A204.1 (cell line): ENCODE results near the gene CYP4F2.
"Not testable (repeated sequence)": the region's sequence is repeated elsewhere in the genome, so short reads cannot be mapped to it uniquely, and the experiment has no call there.

Experiments
- FAIRE-seq: peaks from 2 replicates; lab custom pipeline; 2012; peaks lifted over from hg19 to GRCh38; lab: Jason Lieb, UNC

CYP4F2 gene

DNA sequence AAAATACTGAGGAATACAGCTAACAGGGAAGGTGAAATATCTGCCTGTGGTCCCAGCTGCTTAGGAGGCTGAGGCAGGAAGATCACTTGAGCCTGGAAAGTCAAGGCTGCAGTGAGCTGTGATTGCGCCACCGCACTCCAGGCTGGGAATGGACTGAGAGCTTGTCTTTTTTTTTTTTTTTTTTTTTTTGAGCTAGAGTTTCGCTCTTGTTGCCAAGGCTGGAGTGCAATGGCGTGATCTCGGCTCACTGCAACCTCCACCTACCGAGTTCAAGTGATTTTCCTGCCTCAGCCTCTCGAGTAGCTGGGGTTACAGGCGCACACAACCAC, 54.0 kb downstream of the CYP4F2 start:
- FAIRE-seq: not testable (repeated sequence)

GRCh38 chr19:15843203-15843893, 54.5 kb downstream of the CYP4F2 start:
- FAIRE-seq: no peak

- FAIRE-seq: no peak
These were observed 55.9 kb downstream of the CYP4F2 start for GRCh38 chr19:15841875-15842569.

GRCh38 chr19:15840833-15841232, 57.0 kb downstream of the CYP4F2 start:
- FAIRE-seq: no peak

- not testable (repeated sequence) for FAIRE-seq
These were observed 58.0 kb downstream of the CYP4F2 start for GRCh38 chr19:15839888-15840287.

DNA sequence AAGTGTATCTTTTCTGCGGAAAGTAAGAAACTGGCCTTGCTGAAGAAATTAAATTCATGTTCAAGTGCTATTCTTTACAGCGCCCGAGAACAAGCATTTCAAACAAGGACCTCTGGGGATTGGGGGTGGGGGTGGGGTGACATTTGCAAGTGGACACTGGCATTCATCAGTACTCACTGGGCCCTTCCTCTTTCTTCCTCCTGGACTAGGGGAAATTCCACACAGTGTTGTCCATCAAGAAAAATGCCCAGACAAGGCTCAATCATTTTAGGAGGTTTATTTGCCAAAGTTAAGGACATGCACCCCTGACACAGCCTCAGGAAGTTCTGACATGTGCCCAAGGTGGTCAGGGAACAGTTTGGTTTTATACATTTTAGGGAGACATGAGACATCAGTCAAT, 59.5 kb downstream of the CYP4F2 start:
- no peak for FAIRE-seq

GRCh38 chr19:15837221-15837731, 60.6 kb downstream of the CYP4F2 start:
- FAIRE-seq: no peak

GRCh38 chr19:15836330-15837220, 61.3 kb downstream of the CYP4F2 start:
- FAIRE-seq: peak; percentile 98

- not testable (repeated sequence) for FAIRE-seq
These were observed 62.1 kb downstream of the CYP4F2 start for GRCh38 chr19:15835565-15836329.

DNA sequence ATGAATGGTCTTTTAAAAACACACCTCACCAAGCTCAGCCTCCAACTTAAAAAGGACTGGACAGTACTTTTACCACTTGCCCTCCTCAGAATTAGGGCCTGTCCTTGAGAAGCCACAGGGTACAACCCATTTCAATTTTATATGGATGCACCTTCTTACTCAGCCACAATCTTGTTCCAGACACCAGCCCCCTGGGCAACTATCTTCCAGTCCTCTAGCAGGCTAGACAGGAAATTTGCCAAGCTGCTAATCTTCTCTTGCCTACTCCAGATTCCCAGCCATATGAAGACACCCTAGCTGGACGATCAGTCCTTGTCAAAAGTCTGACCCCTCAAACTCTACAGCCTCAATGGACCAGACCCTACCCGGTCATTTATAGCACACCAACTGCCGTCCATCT, 63.6 kb downstream of the CYP4F2 start:
- FAIRE-seq: not testable (repeated sequence)

- no peak for FAIRE-seq
These were observed 66.2 kb downstream of the CYP4F2 start for GRCh38 chr19:15831626-15832025.

DNA sequence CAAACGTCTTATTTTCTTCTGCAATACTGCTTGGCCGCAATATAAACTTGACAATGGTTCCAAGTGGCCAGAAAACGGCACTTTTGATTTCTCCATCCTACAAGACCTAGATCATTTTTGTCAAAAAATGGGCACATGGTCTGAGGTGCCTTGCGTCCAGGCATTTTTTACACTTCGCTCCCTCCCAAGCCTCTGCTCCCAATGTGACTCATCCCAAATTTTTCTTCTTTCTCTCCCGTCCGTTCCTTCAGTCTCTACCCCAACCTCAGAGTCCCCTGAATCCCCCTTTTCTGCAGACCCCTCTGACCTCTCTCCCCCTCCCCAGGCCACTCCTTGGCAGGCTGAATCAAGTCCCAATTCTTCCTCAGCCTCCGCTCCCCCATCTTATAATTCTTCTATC, 68.1 kb downstream of the CYP4F2 start:
- no peak for FAIRE-seq

DNA sequence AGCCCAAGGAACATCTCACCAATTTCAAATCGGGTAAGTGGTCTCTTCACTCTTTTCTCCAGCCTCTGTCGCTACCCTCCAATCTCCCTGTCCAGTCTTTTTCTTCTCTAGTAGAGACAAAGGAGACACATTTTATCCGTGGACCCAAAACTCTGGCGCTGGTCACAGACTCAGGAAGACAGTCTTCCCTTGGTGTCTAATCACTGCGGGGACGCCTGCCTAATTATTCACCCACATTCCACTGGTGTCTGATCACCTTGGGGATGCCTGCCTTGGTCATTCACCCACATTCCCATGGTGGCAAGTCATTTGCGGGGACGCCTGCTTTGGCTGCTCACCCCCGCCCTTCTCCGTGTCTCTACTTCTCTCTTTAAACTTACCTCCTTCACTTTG, 68.6 kb downstream of the CYP4F2 start:
- FAIRE-seq: no peak

DNA sequence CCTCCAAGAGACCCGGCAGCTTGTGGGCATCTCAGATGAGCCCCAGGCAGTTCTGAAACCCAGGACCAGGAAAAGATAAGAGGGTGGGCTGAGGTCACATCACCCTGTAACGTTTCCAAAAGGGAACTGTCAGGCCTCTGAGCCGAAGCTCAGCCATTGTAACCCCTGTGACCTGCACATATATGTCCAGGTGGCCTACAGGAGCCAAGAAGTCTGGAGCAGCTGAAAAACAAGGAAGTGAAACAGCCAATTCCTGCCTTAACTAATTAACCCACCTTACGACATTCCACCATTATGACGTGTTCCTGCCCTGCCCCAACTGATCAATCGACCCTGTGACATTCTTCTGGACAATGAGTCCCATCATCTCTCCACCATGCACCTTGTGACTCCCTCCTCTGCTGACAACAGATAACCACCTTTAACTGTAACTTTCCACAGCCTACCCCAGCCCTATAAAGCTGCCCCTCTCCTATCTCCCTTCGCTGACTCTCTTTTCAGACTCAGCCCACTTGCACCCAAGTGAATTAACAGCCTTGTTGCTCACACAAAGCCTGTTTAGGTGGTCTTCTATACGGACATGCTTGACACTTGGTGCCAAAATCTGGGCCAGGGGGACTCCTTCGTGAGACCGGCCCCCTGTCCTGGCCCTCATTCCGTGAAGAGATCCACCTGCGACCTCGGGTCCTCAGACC, 69.1 kb downstream of the CYP4F2 start:
- FAIRE-seq: not testable (repeated sequence)

GRCh38 chr19:15828121-15828610, 69.7 kb downstream of the CYP4F2 start:
- FAIRE-seq: no peak
